ENCODE results near the gene TLN1. TPM values are rescaled to one million over a fixed set of nuclear protein-coding genes. Genes with fewer than 3 reads are reported as not detected.

The TLN1 gene
- total and polyA plus RNA-seq, 2 of the 4 experiments (the other 2 are of a cell fraction), result 228 to 346 TPM

GRCh38 chr9:35718721-35719511, 13.1 kb downstream of the TLN1 start:
- Histone ChIP-seq H2AK9ac (replicated peaks; ENCODE audit: low read depth, low read length, poor library complexity) (no peak overlapping the region), H2AK5ac (ENCODE audit: low read depth, low read length) (no peak overlapping the region), H4K5ac (ENCODE audit: low read depth, low read length) (no peak overlapping the region), H2BK120ac (ENCODE audit: low read depth, low read length) (no peak overlapping the region), H4K8ac (ENCODE audit: low read depth in 2 of 2, low read length in 2 of 2) (0 out of 4 replicates have a peak overlapping the region, but pooled peaks of 1 of the 2 experiments have one; percentile 12), H4K91ac (ENCODE audit: insufficient read depth, low read depth, low read length) (no peak overlapping the region), H2AFZ (replicated peaks; ENCODE audit: low read length, poor library complexity) (no peak overlapping the region), H3K4me1 (ENCODE audit: control insufficient read depth, insufficient read depth, low read length) (no peaks in the 10 kb centered on the region), H3K9me3 (ENCODE audit: control insufficient read depth, insufficient read depth, low read length) (no peaks in the 10 kb centered on the region), H4K20me1 (ENCODE audit: insufficient read depth, low read length) (peaks cover 37% of the 10 kb centered on the region), H3K4me3 (ENCODE audit: insufficient read depth, low read depth, low read length) (no peak overlapping the region), H3K56ac (ENCODE audit: extremely low read depth, insufficient read depth, low read length) (no peak overlapping the region), H3K79me1 (ENCODE audit: low read depth in 1 of 2, low read length in 2 of 2) (peaks cover 55 to 84% of the 10 kb centered on the region in 2 experiments), H3K18ac (ENCODE audit: low read depth, low read length) (no peak overlapping the region), H3K27ac (ENCODE audit: insufficient read depth, low read length) (no peak overlapping the region), H2BK15ac (ENCODE audit: low read depth, low read length) (no peak overlapping the region), H3K27me3 (ENCODE audit: control insufficient read depth, insufficient read depth, low read length) (no peaks in the 10 kb centered on the region), H3K14ac (replicated peaks; ENCODE audit: low read depth, low read length) (no peak overlapping the region), H3K36me3 (ENCODE audit: control insufficient read depth, insufficient read depth, low read length) (peaks cover 88% of the 10 kb centered on the region), H3K9me1 (ENCODE audit: insufficient read depth, low read length) (0 out of 2 replicates have a peak, but pooled peaks cover 2% of the 10 kb centered on the region), H3K9ac (ENCODE audit: low read depth, low read length) (no peak overlapping the region), H3K23ac (ENCODE audit: low read depth, low read length) (no peak overlapping the region; the same call in 1 of the 2 replicates), H3K4ac (ENCODE audit: low read depth, low read length) (no peak overlapping the region), H2BK5ac (ENCODE audit: low read depth, low read length, poor library complexity, severe bottlenecking) (no peak overlapping the region), H2BK20ac (ENCODE audit: low read depth, low read length) (no peak overlapping the region), H3K4me2 (ENCODE audit: low read depth, low read length) (no peak overlapping the region)
- intact Hi-C loops (cut with micrococcal nuclease), result no loop called here
- in situ Hi-C loops (cut with MboI; ENCODE audit: low sequenced_read_pairs), result no loop called here
- DNase-seq (no peak), ATAC-seq (ENCODE audit: low read depth) (no peak)
- TF ChIP-seq CEBPB (IDR thresholded peaks at IDR 0.05; ENCODE audit: low read depth, low read length), result no peak
- ChIA-PET CTCF (no interaction called here), POLR2A (ENCODE audit: unreplicated experiment) (no interaction called here)
- no TSS peak for BruUV-seq (replicated peaks)
- 97% methylated on average over 5 of the region's 15 CpGs; no CpG with 5 or more reads in 1 of the 2 experiments for WGBS, 2 experiments (ENCODE audit: extremely low coverage in 2 of 2, insufficient read length in 1 of 2)
- dilution Hi-C loops (cut with HindIII; ENCODE audit: low sequenced_read_pairs, unreplicated experiment), result no loop called here
